DOHH2 (cell line): ENCODE results near the gene HLA-DRB1.

ENCODE experiments used
- EZH2phosphoT487 ChIP-seq: fragments of 200-600 bp; sonication (generic); IDR thresholded peaks from 2 replicates; pipeline ENCODE4 v1.6.1; 2017; ENCODE audit warnings: borderline replicate concordance, mild to moderate bottlenecking, antibody characterized with exemption, low read length, moderate library complexity, mixed read lengths
- TF ChIP-seq, protein P1 (sequence below): fragments of 200-600 bp; sonication (generic); IDR thresholded peaks from one replicate; pipeline ENCODE4 v1.5.1; 2014; ENCODE audit warnings: antibody characterized with exemption, mild to moderate bottlenecking, low read depth, low read length; ENCODE audit not compliant: poor library complexity, severe bottlenecking

GRCh38 chr6:32568561-32568960 is 21.1 kb downstream of the HLA-DRB1 start:
- TF ChIP-seq EZH2phosphoT487 = no peak
- TF ChIP-seq, protein P1, sequence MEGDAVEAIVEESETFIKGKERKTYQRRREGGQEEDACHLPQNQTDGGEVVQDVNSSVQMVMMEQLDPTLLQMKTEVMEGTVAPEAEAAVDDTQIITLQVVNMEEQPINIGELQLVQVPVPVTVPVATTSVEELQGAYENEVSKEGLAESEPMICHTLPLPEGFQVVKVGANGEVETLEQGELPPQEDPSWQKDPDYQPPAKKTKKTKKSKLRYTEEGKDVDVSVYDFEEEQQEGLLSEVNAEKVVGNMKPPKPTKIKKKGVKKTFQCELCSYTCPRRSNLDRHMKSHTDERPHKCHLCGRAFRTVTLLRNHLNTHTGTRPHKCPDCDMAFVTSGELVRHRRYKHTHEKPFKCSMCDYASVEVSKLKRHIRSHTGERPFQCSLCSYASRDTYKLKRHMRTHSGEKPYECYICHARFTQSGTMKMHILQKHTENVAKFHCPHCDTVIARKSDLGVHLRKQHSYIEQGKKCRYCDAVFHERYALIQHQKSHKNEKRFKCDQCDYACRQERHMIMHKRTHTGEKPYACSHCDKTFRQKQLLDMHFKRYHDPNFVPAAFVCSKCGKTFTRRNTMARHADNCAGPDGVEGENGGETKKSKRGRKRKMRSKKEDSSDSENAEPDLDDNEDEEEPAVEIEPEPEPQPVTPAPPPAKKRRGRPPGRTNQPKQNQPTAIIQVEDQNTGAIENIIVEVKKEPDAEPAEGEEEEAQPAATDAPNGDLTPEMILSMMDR = no peak
